GM18873 (cell line): Measurements from ENCODE around the gene B4GALNT1.
"Not testable (repeated sequence)": the region's sequence is repeated elsewhere in the genome, so short reads cannot be mapped to it uniquely, and the experiment has no call there.

Source experiments
- ATAC-seq: cut with Tn5 transposase; IDR thresholded peaks from one replicate; pipeline ENCODE4 v1.9.1; 2021; ENCODE audit warnings: mild to moderate bottlenecking, moderate library complexity, moderate number of reproducible peaks; ENCODE audit not compliant: unreplicated experiment, low FRiP score

Gene B4GALNT1

GRCh38 chr12:57588951-57589610, 43.9 kb downstream of the B4GALNT1 start:
- not testable (repeated sequence) for ATAC-seq

- no peak for ATAC-seq
Measured at GRCh38 chr12:57586832-57587429, 46.1 kb downstream of the B4GALNT1 start.

- ATAC-seq: no peak
Measured at GRCh38 chr12:57586128-57586527, 46.9 kb downstream of the B4GALNT1 start.

- no peak for ATAC-seq
Measured at GRCh38 chr12:57585156-57585555, 47.8 kb downstream of the B4GALNT1 start.

- ATAC-seq: no peak
Measured at GRCh38 chr12:57584690-57585089, 48.3 kb downstream of the B4GALNT1 start.

- no peak for ATAC-seq
Measured at GRCh38 chr12:57584050-57584449, 49.0 kb downstream of the B4GALNT1 start.

GRCh38 chr12:57583008-57583831, 49.8 kb downstream of the B4GALNT1 start:
- peak; percentile 81 for ATAC-seq

GRCh38 chr12:57582440-57582839, 50.6 kb downstream of the B4GALNT1 start:
- no peak for ATAC-seq

- ATAC-seq: no peak
Measured at GRCh38 chr12:57581802-57582201, 51.2 kb downstream of the B4GALNT1 start.

GRCh38 chr12:57580466-57580795, 52.6 kb downstream of the B4GALNT1 start:
- no peak for ATAC-seq

GRCh38 chr12:57579677-57580465, 53.1 kb downstream of the B4GALNT1 start:
- no peak for ATAC-seq

GRCh38 chr12:57579011-57579410, 54.0 kb downstream of the B4GALNT1 start:
- no peak for ATAC-seq

- no peak for ATAC-seq
Measured at GRCh38 chr12:57577981-57578758, 54.8 kb downstream of the B4GALNT1 start.

- no peak for ATAC-seq
Measured at GRCh38 chr12:57576613-57577160, 56.3 kb downstream of the B4GALNT1 start.
